Activated gamma-delta T cell treated with Interleukin-2 at 50 U/mL for 16 hours (primary cell): Measurements from ENCODE around the gene MCM3AP.

Experiments
- DNase-seq: peaks from one replicate; pipeline ENCODE4 v3.0.0-alpha.2; 2020

The MCM3AP gene

DNA sequence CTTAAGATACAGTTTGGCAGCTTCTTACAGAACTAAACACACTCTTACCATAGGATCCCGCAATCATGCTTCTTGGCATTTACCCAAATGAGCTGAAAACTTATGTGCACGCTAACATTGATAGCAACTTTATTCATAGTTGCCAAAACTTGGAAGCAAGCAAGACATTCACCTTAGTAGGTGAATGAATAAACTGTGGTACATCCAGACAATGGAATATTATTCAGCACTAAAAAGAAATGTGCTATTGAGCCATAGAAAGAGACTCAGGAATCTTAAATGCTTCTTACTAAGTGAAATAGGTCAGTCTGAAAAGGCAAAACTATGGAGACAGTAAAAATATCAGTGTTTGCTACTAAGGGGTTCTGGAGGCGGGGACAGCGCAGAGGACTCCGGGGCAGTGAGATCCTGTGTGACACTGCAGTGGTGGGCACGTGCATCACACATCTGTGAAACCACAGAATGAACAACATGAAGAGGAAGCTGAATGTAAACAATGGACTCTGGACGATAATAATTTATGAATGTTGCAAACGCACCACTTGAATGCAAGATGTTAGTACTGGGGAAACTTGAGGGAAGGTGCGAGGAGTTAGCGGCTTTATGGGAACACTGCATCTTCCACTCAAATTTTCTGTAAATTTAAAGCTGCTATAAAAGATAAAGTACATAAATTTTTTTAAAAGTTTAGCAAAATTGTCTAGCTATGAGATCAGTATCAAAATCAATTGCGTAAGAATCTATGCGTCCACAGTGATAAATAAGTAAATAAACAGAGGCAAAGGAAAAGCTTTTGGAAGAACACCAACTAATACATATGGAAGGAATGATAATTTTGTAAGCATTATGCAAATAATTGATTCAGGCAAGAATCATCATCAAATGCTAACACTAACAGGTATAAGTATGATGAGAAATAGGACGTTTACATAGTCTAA lies 85.7 kb downstream of the MCM3AP start:
- no peak for DNase-seq

DNA sequence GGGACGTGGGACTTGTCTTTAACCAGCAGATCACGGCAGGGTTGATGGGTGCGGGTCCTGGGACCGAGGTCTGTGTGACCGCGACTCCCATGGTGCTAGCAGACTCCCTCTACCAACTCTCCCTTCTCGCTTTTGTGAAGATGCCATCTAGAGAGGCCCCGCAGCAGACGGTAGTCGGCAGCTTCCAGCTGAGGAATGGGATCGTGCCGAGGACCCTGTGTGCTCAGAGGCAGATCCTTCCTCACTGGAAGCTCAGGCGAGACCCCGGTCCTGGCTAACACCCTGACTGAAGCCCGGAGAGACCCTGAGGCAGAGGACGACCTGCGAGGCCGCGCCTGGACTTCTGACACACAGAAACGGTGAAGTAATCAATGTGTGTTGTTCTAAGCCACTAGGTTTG lies 88.7 kb downstream of the MCM3AP start:
- DNase-seq, result no peak

DNA sequence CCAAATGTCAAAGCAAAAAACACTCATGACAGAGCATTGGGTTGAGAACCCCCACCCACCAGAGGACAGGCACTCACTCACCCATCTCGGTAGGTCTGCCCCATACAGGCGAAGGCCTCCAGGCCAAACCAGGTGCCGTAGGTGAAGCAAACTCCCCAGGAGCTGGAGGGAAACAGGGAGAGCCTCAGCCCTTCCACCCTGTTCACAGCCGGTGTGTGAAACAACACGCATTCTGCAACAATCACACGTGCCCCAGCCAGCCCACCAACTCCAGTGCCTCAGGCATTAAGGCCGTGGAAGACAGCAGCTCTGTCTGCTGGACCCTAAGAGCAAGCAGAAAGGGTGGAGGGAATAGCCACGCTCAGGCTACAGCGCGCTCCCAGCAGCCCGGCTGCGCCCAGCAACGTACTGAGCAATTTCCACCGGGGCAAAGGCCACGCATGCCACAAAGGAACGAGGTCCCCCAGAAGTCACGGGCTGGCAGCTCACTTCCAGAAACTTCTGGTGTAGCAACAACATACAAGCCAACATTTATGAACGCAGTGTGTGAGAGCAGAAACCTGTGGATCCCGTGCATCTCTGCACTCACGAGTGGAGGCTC lies 89.7 kb downstream of the MCM3AP start:
- DNase-seq, result no peak

DNA sequence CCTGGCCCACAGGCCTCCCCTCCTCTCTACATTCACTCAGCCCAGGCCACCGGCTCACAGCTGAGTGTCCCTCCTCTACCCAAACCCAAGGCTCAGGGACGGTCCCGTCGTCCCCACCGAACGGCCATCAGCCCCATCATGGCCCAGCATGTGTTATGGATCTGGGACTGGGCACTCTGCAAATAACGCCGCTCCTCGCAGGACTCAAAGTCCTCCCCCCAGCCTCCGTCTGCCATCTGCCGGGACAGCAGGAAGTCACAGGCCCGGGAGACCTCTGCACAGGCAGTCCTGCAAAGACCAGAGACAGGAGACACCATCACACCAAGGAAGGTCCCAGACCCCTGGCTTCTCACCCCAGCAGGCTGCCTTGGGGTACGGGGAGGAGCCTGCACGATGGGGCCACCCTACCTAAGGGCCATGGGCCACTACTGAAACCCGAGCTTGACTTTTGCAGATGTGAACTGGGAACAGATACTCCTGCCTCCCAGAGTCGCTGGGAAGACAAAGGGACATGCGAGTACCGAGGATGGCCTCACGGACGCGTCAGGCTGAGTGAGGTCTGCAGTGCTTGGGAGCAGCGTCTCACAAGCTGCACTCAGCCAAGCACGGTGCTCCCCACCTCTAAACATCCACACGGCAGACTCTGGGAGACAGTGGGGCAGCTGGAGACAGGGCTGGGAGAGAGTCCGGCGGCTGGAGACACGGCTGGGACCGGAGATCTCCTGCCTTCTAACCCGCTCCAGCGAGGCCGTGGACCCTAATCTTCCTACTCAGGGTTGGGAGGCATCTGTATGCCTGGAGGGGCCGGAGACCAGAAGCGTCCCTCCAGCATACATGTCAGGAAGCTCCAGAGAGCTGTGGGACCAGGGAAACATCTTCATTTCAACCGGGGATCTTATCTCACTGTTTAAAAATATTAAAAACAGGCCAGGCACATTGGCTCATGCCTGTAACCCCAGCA lies 90.8 kb downstream of the MCM3AP start:
- DNase-seq, result no peak

DNA sequence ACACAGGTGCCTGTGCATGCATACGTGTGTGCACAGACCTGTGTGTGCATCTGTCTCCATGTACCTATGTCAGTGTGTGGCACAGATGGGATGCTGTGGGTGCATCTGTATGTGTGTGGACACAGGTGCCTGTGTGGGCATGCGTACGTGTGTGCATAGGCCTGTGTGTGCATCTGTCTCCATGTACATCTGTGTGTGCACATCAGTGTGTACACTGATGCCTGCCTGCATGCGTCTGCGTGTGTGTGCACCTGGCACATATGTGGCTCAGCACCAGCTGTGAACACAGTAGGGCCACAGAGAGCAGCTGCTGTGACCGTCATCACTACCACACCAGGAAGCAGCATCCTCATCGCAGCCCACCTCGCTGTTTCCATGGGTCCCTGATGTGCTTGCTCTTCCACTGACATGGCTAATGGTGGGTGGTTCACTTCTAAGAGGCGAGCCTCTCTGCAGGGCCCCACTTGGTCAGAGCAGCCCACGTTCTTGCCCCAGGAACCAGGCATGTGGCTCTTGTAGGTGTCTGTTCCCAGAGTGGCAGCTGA lies 91.5 kb downstream of the MCM3AP start:
- no peak for DNase-seq

DNA sequence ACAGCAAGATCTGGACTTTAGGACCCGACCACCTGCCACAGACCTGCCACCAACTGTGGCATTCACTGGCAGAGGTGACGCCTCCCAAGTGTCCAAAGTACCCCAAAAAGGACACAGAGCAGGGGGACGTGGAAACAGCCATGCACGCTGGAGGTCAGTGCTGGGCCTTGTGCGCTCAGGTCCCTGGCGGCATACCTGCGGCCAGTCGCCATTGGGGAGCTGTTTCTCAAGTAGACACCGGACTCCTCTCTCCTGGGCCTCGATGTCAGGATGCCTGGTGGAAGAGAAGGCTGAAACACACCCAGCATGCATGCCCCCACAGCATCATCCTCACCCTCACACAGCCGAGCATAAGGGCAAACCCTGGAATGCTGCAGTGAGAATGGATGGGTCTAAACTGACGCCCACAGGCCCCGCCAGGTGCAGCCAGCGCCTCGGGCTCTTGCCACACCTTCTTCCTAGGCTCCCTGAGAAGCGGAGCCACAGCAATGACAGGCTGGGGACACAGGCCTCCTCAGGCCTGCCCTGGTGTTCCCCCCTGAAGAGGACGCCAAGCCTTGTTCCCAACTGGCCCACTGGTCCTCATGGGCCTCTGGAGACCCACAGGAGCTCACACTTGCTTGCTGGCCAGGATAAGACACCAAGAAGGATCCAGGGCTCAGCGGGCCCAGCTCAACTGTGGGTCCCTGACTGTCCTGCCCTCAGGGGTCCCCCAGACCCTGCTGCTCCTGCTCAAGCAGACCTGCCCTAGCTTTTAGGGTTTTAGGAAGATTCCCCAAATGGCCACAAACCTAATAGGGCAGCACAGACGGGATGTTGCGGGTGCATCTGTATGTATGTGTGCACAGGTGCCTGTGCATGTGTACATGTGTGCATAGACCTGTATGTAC lies 93.5 kb downstream of the MCM3AP start:
- no peak for DNase-seq

DNA sequence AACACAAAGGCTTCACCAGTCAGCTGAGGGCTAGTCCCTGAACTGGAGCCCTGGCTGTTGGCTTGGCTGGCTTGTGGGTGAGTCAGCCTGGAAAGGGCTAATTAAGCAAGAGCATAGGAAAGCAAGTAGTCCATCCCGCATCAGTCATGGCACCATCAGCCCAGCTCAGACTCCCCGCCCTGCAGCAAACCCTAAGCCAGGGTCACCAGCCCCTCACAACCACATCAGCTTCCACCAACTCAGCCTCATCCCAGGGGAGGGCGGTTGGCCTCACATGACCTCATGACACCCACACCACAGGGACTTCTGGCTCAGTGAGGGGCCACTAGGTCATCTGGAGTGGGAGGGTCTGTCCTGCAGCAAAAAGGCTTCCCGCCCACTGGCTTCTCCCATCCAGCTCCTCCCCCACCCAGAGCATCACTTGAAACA lies 94.1 kb downstream of the MCM3AP start:
- no peak for DNase-seq

DNA sequence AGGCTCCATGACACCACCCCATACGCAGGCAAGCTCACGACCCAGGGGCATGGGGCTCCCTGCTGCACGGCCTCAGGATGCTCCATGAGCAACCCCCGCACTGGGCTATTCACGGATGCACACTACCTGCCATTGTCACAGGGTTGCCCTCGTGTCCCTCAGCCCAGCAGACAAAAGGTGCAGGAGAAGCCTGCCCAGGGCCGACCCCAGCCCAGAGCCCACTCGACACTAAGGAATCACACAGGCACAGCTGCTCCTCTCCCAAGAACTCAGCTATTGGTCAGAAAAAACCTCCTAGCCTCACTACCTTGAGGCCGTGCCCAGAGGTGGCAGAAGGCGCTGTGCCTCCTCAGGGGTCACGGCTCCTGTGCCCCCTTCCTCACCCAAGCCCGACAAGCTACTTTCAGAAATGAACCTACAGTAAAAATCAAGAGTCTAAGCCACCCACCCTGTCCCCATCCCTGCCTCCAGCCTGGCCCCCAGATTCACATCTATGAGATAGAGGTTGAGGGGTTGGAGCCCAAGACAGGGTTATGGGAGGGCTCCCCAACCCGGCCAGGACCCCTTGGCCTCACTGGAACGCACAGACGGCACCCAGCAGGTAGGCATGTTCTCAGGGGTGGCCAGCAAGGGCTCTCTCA lies 94.8 kb downstream of the MCM3AP start:
- DNase-seq, result no peak

DNA sequence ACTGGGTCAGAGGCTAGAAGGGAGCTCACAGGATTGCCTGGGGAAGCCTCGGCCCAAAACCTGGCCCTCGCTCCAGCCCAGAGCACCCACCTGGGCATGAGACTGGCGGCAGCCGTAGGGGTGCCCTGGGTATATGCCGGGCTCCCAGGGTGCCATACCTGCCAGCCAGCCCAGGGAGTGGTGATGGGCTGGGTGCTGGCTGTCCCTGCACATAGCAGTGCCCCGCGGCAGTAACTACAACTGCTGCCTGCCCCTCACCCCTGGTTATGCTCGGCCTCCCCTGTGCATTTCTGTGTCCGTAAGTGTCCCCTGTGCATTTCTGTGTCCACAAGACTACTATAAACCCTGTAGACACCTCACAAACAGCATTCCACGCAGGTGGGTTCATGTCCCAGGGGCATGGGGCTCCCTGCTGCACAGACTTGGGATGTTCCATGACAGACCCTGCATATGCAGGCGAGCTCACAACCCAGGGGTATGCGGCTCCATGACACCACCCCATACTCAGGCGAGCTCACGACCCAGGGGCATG lies 95.4 kb downstream of the MCM3AP start:
- no peak for DNase-seq

DNA sequence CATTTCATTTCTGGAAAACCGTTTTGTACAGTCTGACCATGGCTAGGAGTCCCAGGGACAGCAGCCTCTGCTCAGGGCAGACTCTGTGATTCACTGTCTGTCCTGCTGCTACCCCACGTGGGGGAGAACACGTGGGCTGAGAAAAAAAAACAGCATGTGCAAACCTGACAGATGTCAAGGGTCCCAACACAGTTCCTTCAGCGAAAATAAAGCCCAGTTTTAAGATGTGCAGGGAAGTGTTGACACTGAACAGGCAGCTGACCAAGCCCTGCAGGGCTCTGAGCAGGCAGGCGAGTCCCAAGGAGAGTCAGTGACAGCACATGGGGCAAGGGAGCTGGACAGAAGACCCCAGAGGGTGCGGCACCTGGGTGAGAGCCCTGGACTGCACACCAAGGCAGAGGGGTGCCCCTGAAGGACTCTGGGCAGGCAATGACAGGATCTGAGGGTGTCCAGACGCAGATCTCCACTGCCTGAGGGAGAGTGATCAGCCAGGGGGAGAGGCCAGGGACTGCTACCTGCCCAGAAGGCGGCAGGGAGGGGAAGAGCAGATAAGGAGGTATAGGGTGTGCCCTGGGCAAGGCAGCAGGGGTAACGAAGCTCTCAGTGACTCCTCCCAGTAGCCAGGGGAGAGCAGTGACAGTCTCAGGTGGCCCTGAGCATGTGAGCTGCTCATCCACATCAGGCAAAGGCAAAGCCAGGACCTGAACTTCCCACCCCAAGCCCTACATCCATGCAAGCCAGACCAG lies 96.0 kb downstream of the MCM3AP start:
- DNase-seq, result no peak

DNA sequence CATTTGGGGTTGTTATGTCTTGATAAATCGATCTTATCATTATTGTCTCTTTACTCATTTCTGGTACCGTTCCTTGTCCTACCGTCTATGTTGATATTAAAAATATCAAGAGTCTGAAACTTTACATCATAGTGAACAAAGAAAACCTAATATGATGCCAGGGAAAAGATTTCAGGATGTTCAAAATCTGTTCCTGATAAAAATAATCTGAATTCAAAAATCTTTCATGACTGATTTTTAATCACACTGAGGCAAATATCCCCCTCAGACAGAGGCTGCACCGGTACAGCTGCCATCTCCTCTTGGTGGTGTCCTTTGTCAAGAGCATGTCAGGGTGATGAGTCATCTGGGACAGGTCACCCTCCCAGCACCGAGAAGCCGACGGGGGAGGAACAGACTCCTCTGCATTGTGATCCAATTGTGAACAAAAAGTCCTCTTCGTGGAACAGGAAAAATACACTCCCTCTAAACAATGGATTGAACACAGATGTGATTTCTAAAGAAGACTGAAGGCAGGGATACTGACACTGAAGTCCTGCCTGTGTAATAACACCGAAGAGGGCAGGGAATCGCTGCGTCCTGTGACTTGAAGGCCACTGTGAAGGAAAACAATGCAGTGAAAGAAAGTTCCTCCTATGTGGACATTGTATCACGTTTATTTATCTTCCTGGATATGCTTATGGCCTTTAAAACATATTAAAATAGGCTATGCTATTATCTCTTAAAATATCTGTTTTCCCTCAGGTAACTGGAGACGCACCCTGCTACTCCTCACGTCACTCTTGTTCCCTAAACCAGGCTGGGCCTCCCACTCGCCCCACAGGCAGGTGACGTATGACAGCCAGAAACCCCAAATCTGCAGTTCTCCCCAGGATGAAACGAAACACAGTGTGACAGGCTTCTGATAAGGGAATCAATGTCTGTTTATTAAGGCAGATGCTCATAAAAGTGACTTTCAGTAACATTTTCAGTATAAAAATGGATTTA lies 96.9 kb downstream of the MCM3AP start:
- no peak for DNase-seq

DNA sequence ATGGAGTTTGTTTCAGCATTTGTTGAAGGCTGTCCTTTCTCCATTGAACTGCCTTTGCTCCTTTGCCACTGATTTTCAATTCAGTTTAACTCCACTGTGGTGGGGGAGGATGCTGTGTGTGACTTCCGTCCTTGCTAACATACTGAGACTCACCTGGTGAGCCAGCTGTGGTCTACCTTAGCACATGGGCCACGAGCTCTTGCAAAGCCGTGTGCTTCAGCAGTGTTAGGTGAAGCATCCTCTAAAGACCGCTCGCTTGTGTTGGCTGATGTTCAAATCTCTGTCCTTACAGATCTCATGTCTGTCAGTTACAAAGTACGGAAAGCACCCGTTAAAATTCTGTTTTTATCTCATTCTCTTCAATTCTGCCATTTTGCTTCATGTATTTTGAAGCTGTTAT lies 97.6 kb downstream of the MCM3AP start:
- DNase-seq, result no peak

DNA sequence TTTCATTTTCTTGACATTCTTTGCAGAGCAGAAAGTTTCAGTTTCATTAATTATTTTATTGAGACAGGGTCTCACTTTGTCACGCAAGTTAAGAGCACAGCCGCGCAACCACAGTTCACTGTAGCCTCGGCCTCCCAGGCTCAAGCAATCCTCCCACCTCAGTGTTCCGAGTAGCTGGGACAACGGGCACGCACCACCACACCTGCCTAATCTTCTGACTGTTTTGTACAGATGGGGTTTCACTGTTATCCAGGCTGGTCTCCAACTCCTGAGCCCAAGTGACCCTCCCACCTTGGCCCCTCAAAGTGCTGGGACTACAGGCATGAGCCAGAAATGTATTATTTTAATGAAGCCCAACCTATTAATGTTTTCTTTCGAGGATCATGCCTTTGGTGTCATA lies 98.2 kb downstream of the MCM3AP start:
- DNase-seq, result no peak

DNA sequence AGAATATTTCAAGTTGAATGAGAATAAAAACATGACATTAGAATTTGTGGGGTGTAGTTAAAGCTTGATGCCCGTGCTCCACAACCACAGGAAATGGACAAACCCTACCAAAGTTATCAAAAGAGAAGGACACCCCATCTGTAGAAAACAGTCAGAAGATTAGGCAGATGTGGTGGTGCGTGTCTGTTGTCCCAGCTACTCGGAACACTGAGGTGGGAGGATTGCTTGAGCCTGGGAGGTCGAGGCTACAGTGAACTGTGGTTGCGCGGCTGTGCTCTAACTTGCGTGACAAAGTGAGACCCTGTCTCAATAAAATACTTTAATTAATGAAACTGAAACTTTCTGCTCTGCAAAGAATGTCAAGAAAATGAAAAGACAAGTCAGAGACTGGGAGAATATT lies 99.7 kb downstream of the MCM3AP start:
- DNase-seq, result no peak
